ENCODE measurements around the gene NEK9.

Gene NEK9

GRCh38 chr14:75125617-75126016 lies 1.2 kb downstream of the NEK9 start:
- H3K9me2 ChIP-seq (replicated peaks; ENCODE audit: insufficient read depth, low read length): no peaks in the 10 kb centered on the region
- H2AFZ ChIP-seq (ENCODE audit: low read depth, low read length, severe bottlenecking): no peak overlapping the region
- no peaks in the 10 kb centered on the region for H3K27me3 ChIP-seq (ENCODE audit: low read length)
- TF ChIP-seq EZH2phosphoT487 (conservative IDR thresholded peaks at IDR 0.05; ENCODE audit: low read length) (no peak), CTCF (IDR thresholded peaks at IDR 0.05; ENCODE audit: insufficient read depth, low read length, poor library complexity, severe bottlenecking) (no peak)
- H3K9ac ChIP-seq (ENCODE audit: low read length): peak overlapping the region; percentile 95
- H3K79me2 ChIP-seq (ENCODE audit: insufficient read depth, low read length): peaks cover 25% of the 10 kb centered on the region
- peak overlapping the region; percentile 92 for H3K4me3 ChIP-seq (ENCODE audit: insufficient read depth, low read length, poor library complexity, severe bottlenecking)
- H3F3A ChIP-seq (ENCODE audit: insufficient read depth): peaks cover 8% of the 10 kb centered on the region
- H3K36me3 ChIP-seq (ENCODE audit: low read length): no peaks in the 10 kb centered on the region
- peak overlapping the region; percentile 90 for H3K4me2 ChIP-seq (ENCODE audit: low read depth, low read length, poor library complexity, severe bottlenecking)
- H3K9me3 ChIP-seq (ENCODE audit: insufficient read depth, low read length): no peaks in the 10 kb centered on the region
- H3K27ac ChIP-seq (ENCODE audit: low read depth, low read length): no peak overlapping the region
- no peaks in the 10 kb centered on the region for H4K20me1 ChIP-seq (ENCODE audit: low read depth, low read length)

GRCh38 chr14:75123991-75124390 lies 2.9 kb downstream of the NEK9 start:
- H3K4me2 ChIP-seq (ENCODE audit: low read depth, low read length, poor library complexity, severe bottlenecking): no peak overlapping the region
- TF ChIP-seq EZH2phosphoT487 (conservative IDR thresholded peaks at IDR 0.05; ENCODE audit: low read length) (no peak), CTCF (IDR thresholded peaks at IDR 0.05; ENCODE audit: insufficient read depth, low read length, poor library complexity, severe bottlenecking) (no peak)
- H3K9me3 ChIP-seq (ENCODE audit: insufficient read depth, low read length): no peaks in the 10 kb centered on the region
- H3F3A ChIP-seq (ENCODE audit: insufficient read depth): peaks cover 8% of the 10 kb centered on the region
- no peak overlapping the region for H3K27ac ChIP-seq (ENCODE audit: low read depth, low read length)
- no peak overlapping the region for H3K4me3 ChIP-seq (ENCODE audit: insufficient read depth, low read length, poor library complexity, severe bottlenecking)
- peaks cover 4% of the 10 kb centered on the region; the same call in 1 of the 2 replicates for H3K36me3 ChIP-seq (ENCODE audit: low read length)
- no peaks in the 10 kb centered on the region for H3K27me3 ChIP-seq (ENCODE audit: low read length)
- no peak overlapping the region for H3K9ac ChIP-seq (ENCODE audit: low read length)
- H3K9me2 ChIP-seq (replicated peaks; ENCODE audit: insufficient read depth, low read length): no peaks in the 10 kb centered on the region
- peaks cover 25% of the 10 kb centered on the region for H3K79me2 ChIP-seq (ENCODE audit: insufficient read depth, low read length)
- H2AFZ ChIP-seq (ENCODE audit: low read depth, low read length, severe bottlenecking): no peak overlapping the region
- no peaks in the 10 kb centered on the region for H4K20me1 ChIP-seq (ENCODE audit: low read depth, low read length)

GRCh38 chr14:75121552-75121951 lies 5.3 kb downstream of the NEK9 start:
- Histone ChIP-seq H3K9ac (ENCODE audit: low read length) (no peak overlapping the region), H3K9me3 (ENCODE audit: insufficient read depth, low read length) (no peaks in the 10 kb centered on the region), H3K4me3 (ENCODE audit: insufficient read depth, low read length, poor library complexity, severe bottlenecking) (no peak overlapping the region), H3F3A (ENCODE audit: insufficient read depth) (peaks cover 8% of the 10 kb centered on the region), H4K20me1 (ENCODE audit: low read depth, low read length) (no peaks in the 10 kb centered on the region), H3K4me2 (ENCODE audit: low read depth, low read length, poor library complexity, severe bottlenecking) (no peak overlapping the region), H3K36me3 (ENCODE audit: low read length) (peaks cover 17% of the 10 kb centered on the region; the same call in 1 of the 2 replicates), H3K27me3 (ENCODE audit: low read length) (no peaks in the 10 kb centered on the region), H3K27ac (ENCODE audit: low read depth, low read length) (no peak overlapping the region), H3K9me2 (replicated peaks; ENCODE audit: insufficient read depth, low read length) (no peaks in the 10 kb centered on the region), H3K79me2 (ENCODE audit: insufficient read depth, low read length) (peaks cover 11% of the 10 kb centered on the region), H2AFZ (ENCODE audit: low read depth, low read length, severe bottlenecking) (no peak overlapping the region)
- TF ChIP-seq EZH2phosphoT487 (conservative IDR thresholded peaks at IDR 0.05; ENCODE audit: low read length) (no peak), CTCF (IDR thresholded peaks at IDR 0.05; ENCODE audit: insufficient read depth, low read length, poor library complexity, severe bottlenecking) (no peak)

Data from SU-DHL-6 (cell line).